Measurements from ENCODE around the gene JAG1. TPM values are rescaled to one million over a fixed set of nuclear protein-coding genes. Genes with fewer than 3 reads are reported as not detected.
A peak's percentile ranks its signal among the peaks of the same experiment; 100 is the strongest.

Gene JAG1
- total RNA-seq, 4 donors from 2014 or later = 30.7 to 41.9 (median 36.3) TPM

DNA sequence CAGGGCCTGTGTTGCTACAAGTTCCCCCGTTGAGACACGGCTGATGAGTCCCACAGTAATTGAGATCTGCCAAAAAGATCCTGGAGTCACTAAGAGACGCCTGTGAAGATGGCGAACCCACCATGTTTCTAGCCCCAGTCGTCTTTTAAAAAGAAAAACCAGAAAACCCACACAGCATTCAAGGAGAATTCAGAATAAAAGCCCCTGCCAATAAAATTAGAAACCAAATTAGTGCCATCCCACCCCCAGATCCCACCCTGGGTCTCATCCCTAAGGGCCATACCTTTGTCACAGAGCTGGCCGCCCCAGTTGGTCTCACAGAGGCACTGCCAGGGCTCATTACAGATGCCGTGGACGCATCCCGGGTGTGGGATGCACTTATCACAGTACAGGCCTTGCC lies 21.6 kb downstream of the JAG1 start:
- Histone ChIP-seq H3K9me3 (no peaks in the 10 kb centered on the region), H3K4me1 (peaks cover 46 to 58% (median 54%) of the 10 kb centered on the region in 4 donors), H3K27me3 (no peaks in the 10 kb centered on the region), H3K36me3 (peaks cover 0 to 90% (median 47%) of the 10 kb centered on the region in 4 donors), H3K27ac (replicated peaks in 1 of 4) (peak overlapping the region; percentile 42 to 68 (median 58)), H3K4me3 (no peak overlapping the region)
- DNase-seq (ENCODE audit: extremely low spot score) = no peak
- 88% methylated on average over 9 of the region's 9 CpGs for WGBS
- TF ChIP-seq, protein P1, sequence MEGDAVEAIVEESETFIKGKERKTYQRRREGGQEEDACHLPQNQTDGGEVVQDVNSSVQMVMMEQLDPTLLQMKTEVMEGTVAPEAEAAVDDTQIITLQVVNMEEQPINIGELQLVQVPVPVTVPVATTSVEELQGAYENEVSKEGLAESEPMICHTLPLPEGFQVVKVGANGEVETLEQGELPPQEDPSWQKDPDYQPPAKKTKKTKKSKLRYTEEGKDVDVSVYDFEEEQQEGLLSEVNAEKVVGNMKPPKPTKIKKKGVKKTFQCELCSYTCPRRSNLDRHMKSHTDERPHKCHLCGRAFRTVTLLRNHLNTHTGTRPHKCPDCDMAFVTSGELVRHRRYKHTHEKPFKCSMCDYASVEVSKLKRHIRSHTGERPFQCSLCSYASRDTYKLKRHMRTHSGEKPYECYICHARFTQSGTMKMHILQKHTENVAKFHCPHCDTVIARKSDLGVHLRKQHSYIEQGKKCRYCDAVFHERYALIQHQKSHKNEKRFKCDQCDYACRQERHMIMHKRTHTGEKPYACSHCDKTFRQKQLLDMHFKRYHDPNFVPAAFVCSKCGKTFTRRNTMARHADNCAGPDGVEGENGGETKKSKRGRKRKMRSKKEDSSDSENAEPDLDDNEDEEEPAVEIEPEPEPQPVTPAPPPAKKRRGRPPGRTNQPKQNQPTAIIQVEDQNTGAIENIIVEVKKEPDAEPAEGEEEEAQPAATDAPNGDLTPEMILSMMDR (IDR thresholded peaks at IDR 0.05) = no peak
- no peak for TF ChIP-seq POLR2AphosphoS5 (IDR thresholded peaks at IDR 0.05)
- no peak for TF ChIP-seq EP300 (IDR thresholded peaks at IDR 0.05)
- no peak for TF ChIP-seq POLR2A (IDR thresholded peaks at IDR 0.05; ENCODE audit: low read depth)
- intact Hi-C loops (cut with DNase I) = no loop called here

DNA sequence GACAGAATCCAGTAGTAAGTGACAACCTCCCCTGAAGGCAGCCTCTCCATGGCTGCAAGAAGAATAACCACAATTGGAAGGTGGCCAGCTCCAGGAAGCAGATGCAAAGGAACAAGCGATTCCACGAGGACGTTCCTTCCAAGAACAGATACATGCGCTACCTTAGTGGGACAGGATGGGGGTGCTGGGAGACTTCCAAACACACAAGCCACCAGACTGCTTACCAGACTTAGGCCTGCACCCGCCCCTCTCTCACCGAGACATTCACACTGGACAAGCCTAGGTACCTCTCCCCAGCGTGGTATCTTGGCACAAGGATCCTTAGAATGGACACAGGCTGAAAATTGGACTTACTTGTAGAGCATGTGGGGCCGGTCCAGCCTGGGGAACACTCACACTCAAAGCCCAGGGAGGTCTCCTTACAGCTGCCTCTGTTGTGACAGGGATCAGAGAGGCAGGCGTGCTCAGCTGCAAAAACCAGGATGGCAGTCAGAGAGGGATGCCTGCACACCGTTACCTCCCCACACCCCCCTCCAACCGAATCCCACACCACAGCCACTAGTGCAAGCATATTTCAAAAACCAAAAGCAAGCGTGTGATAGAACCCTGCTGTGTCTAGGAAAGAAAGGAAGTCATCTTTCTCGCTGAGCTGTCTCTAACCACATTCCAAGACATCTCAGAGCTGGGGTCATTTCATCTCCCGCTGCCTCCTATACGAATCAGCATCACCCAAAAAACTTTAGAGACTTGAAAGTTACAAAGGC lies 22.4 kb downstream of the JAG1 start:
- WGBS = 68% methylated on average over 10 of the region's 15 CpGs
- intact Hi-C loops (cut with DNase I) = no loop called here
- H3K9me3 ChIP-seq = no peaks in the 10 kb centered on the region
- TF ChIP-seq POLR2A (IDR thresholded peaks at IDR 0.05; ENCODE audit: low read depth) = no peak
- TF ChIP-seq, protein P1 (IDR thresholded peaks at IDR 0.05) = no peak
- TF ChIP-seq EP300 (IDR thresholded peaks at IDR 0.05) = no peak
- no peak for TF ChIP-seq POLR2AphosphoS5 (IDR thresholded peaks at IDR 0.05)
- H3K4me1 ChIP-seq = peaks cover 46 to 55% (median 51%) of the 10 kb centered on the region in 4 donors
- H3K4me3 ChIP-seq = no peak overlapping the region
- H3K27ac ChIP-seq (replicated peaks in 1 of 4) = peak overlapping the region; percentile 42 to 68 (median 58)
- no peaks in the 10 kb centered on the region for H3K27me3 ChIP-seq
- DNase-seq (ENCODE audit: extremely low spot score) = no peak
- H3K36me3 ChIP-seq = peaks cover 0 to 90% (median 53%) of the 10 kb centered on the region in 4 donors

DNA sequence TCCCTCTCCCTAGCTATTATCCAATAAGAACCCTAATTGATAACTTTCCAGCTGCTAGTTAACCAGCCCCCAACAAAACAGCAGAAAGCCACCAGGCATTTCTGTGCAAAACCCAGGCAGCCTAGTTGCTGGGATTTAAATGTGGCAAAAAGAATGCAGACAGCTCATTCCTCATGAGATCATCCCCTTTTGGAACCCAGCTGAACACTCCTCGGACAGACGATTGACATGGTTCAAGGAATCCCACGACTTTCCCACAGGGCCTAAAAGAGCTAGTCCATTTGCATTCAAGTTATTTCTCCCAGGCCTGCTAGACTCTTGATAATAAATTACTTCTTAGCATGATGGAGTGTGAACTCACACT lies 24.0 kb downstream of the JAG1 start:
- H3K27ac ChIP-seq (replicated peaks in 1 of 4) = peak overlapping the region in 1 of 4 donors; percentile 21
- DNase-seq (ENCODE audit: extremely low spot score) = no peak
- H3K27me3 ChIP-seq = no peaks in the 10 kb centered on the region
- no peaks in the 10 kb centered on the region for H3K9me3 ChIP-seq
- H3K4me3 ChIP-seq = no peak overlapping the region
- 96% methylated on average over 3 of the region's 3 CpGs for WGBS
- TF ChIP-seq, protein P1 (IDR thresholded peaks at IDR 0.05) = no peak
- TF ChIP-seq EP300 (IDR thresholded peaks at IDR 0.05) (no peak), POLR2A (IDR thresholded peaks at IDR 0.05; ENCODE audit: low read depth) (no peak), POLR2AphosphoS5 (IDR thresholded peaks at IDR 0.05) (no peak)
- intact Hi-C loops (cut with DNase I) = loop anchor here (10.0 kb wide), 1 partner anchor 95 kb away; no protein-coding TSS in a partner anchor
- peaks cover 6 to 91% (median 61%) of the 10 kb centered on the region in 4 donors for H3K36me3 ChIP-seq
- peaks cover 33 to 50% (median 39%) of the 10 kb centered on the region in 4 donors for H3K4me1 ChIP-seq

DNA sequence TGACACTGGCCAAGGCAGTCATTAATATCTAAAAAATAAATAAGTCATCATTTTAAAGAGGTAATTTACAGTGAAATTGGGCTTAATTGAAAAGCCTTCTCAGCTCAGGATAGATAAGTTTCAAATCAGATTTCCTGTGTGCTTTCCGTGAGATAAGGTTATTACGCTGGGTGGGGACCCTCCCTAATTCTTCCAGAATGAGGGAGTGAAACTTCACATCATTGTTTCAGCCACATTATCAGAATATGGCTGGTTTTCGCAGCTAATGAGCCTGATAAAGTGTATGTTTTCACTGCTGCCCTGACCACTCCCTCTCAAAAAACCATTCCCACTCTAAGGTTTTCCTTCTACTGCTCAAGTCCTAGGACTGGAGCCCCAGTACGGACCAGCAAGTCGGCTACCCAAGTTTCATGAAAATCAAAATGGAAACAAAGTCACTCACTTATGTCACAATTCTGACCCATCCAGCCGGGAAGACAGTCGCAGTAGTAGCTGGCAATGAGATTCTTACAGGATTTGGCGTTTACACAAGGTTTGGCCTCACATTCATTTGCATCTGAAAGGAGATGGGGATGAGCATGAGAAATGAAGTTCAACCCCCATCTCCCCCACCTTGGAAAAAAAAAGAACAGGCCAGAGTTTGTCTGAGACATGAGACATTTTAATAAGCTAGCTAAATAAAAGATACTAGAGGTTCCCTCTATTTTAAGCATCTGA lies 24.6 kb downstream of the JAG1 start:
- intact Hi-C loops (cut with DNase I) = loop anchor here (10.0 kb wide), 1 partner anchor 94 kb away; no protein-coding TSS in a partner anchor
- 83% methylated on average over 8 of the region's 8 CpGs for WGBS
- H3K27me3 ChIP-seq = no peaks in the 10 kb centered on the region
- H3K4me1 ChIP-seq = peaks cover 27 to 47% (median 33%) of the 10 kb centered on the region in 4 donors
- H3K36me3 ChIP-seq = peaks cover 11 to 93% (median 64%) of the 10 kb centered on the region in 4 donors
- H3K9me3 ChIP-seq = no peaks in the 10 kb centered on the region
- no peak overlapping the region for H3K4me3 ChIP-seq
- H3K27ac ChIP-seq (replicated peaks in 1 of 4) = peak overlapping the region in 1 of 4 donors; percentile 21
- no peak for TF ChIP-seq EP300 (IDR thresholded peaks at IDR 0.05)
- no peak for TF ChIP-seq POLR2AphosphoS5 (IDR thresholded peaks at IDR 0.05)
- TF ChIP-seq POLR2A (IDR thresholded peaks at IDR 0.05; ENCODE audit: low read depth) = no peak
- TF ChIP-seq, protein P1 (IDR thresholded peaks at IDR 0.05) = no peak
- DNase-seq (ENCODE audit: extremely low spot score) = no peak

Measured in esophagus muscularis mucosa (tissue), 4 donors.